Measurements from ENCODE around the gene C17orf50.

C17orf50 gene

GRCh38 chr17:35733366-35733765, 27.3 kb upstream of the C17orf50 start:
- no peak for DNase-seq (ENCODE audit: low read depth in 3 of 3, low spot score in 1 of 3)

GRCh38 chr17:35734396-35734795, 26.3 kb upstream of the C17orf50 start:
- no peak for DNase-seq (ENCODE audit: low read depth in 3 of 3, low spot score in 1 of 3)

- DNase-seq (ENCODE audit: low read depth in 3 of 3, low spot score in 1 of 3), result no peak
Observed at GRCh38 chr17:35735036-35735805, 25.5 kb upstream of the C17orf50 start.

- no peak for DNase-seq (ENCODE audit: low read depth in 3 of 3, low spot score in 1 of 3)
Observed at GRCh38 chr17:35736236-35736635, 24.5 kb upstream of the C17orf50 start.

- DNase-seq (ENCODE audit: low read depth in 3 of 3, low spot score in 1 of 3), result no peak
Observed at GRCh38 chr17:35738519-35739133, 22.1 kb upstream of the C17orf50 start.

- DNase-seq (ENCODE audit: low read depth in 3 of 3, low spot score in 1 of 3), result no peak
Observed at GRCh38 chr17:35740216-35740615, 20.5 kb upstream of the C17orf50 start.

GRCh38 chr17:35740997-35741931, 19.4 kb upstream of the C17orf50 start:
- no peak for DNase-seq (ENCODE audit: low read depth in 3 of 3, low spot score in 1 of 3)

GRCh38 chr17:35742496-35742895, 18.2 kb upstream of the C17orf50 start:
- DNase-seq (ENCODE audit: low read depth in 3 of 3, low spot score in 1 of 3), result no peak

GRCh38 chr17:35742896-35743477, 17.7 kb upstream of the C17orf50 start:
- no peak for DNase-seq (ENCODE audit: low read depth in 3 of 3, low spot score in 1 of 3)

- no peak for DNase-seq (ENCODE audit: low read depth in 3 of 3, low spot score in 1 of 3)
Observed at GRCh38 chr17:35743626-35744328, 16.9 kb upstream of the C17orf50 start.

GRCh38 chr17:35744830-35745229, 15.9 kb upstream of the C17orf50 start:
- DNase-seq (ENCODE audit: low read depth in 3 of 3, low spot score in 1 of 3), result no peak

GRCh38 chr17:35745246-35745645, 15.4 kb upstream of the C17orf50 start:
- DNase-seq (ENCODE audit: low read depth in 3 of 3, low spot score in 1 of 3), result no peak

GRCh38 chr17:35745749-35746320, 14.9 kb upstream of the C17orf50 start:
- DNase-seq (ENCODE audit: low read depth in 3 of 3, low spot score in 1 of 3), result no peak

- DNase-seq (ENCODE audit: low read depth in 3 of 3, low spot score in 1 of 3), result peak; percentile 31 to 72 (median 64)
Observed at GRCh38 chr17:35747540-35748017, 13.1 kb upstream of the C17orf50 start.

GRCh38 chr17:35748341-35748841, 12.3 kb upstream of the C17orf50 start:
- no peak for DNase-seq (ENCODE audit: low read depth in 3 of 3, low spot score in 1 of 3)

GRCh38 chr17:35748979-35749378, 11.7 kb upstream of the C17orf50 start:
- DNase-seq (ENCODE audit: low read depth in 3 of 3, low spot score in 1 of 3), result no peak

- no peak for DNase-seq (ENCODE audit: low read depth in 3 of 3, low spot score in 1 of 3)
Observed at GRCh38 chr17:35749560-35750412, 10.9 kb upstream of the C17orf50 start.

GRCh38 chr17:35750526-35751395, 9.9 kb upstream of the C17orf50 start:
- DNase-seq (ENCODE audit: low read depth in 3 of 3, low spot score in 1 of 3), result no peak
